HG03280 (cell line): ENCODE measurements around the gene ZNF609.
"Not testable (repeated sequence)": the region's sequence is repeated elsewhere in the genome, so short reads cannot be mapped to it uniquely, and the experiment has no call there.

Experiments used
- ATAC-seq: cut with Tn5 transposase; IDR thresholded peaks from one replicate; pipeline ENCODE4 v1.9.1; 2021; ENCODE audit warnings: mild to moderate bottlenecking, moderate library complexity; ENCODE audit not compliant: unreplicated experiment

The ZNF609 gene

DNA sequence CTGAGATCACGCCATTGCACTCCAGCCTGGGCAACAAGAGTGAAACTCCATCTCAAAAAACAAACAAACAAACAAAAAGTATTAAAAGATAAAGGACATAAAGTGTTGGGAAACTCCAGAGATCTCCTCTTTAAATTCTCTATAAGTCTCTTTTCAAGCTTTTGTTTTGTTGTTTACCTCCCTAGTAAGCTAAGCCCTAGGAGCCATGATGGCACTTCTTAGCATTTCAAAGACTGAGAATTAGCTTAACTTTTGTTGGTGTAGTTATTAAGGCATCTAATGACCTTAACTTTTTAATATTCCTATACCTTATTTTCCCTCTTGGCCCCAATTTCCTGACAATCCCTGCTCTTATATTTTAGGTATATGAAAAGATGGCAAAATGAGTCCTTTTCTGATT, 157.3 kb downstream of the ZNF609 start:
- no peak for ATAC-seq

DNA sequence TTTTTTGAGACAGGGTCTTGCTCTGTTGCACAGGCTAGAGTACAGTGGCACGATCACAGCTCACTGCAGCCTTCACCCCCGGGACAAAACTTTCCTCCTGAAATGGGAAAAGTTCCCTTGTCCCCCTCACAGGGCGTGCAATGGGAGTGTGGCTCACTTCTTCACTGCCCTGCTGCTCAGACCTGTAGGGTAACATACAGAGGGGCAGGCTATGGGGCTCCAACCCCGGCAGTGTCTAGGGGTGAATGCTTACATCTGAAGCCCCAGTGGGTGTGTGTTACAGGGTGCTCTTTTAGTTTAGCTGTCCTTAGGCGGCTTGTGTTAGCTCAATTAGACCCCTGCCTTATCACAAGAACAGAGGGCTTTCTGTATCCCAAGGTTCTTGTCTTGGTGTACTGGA, 157.8 kb downstream of the ZNF609 start:
- no peak for ATAC-seq

DNA sequence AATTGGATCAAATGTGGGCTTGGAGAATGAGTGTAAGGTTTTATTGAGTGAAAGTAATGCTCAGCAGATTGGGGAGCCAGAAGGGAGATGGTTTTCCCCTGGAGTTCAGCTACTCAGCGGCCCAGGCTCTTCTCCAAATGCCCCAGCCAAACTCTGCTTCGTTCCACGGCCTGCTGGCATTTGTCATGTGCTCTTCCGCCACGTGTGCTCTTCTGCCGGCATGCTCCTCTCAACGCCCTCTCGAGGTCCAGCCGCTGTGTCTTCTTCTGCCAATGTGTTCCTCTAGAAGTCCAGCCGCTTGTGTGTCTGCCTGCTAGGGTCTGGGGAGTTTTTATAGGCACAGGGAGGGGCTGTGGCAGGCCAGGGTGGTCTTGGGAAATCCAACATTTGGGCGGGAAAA, 158.2 kb downstream of the ZNF609 start:
- no peak for ATAC-seq

DNA sequence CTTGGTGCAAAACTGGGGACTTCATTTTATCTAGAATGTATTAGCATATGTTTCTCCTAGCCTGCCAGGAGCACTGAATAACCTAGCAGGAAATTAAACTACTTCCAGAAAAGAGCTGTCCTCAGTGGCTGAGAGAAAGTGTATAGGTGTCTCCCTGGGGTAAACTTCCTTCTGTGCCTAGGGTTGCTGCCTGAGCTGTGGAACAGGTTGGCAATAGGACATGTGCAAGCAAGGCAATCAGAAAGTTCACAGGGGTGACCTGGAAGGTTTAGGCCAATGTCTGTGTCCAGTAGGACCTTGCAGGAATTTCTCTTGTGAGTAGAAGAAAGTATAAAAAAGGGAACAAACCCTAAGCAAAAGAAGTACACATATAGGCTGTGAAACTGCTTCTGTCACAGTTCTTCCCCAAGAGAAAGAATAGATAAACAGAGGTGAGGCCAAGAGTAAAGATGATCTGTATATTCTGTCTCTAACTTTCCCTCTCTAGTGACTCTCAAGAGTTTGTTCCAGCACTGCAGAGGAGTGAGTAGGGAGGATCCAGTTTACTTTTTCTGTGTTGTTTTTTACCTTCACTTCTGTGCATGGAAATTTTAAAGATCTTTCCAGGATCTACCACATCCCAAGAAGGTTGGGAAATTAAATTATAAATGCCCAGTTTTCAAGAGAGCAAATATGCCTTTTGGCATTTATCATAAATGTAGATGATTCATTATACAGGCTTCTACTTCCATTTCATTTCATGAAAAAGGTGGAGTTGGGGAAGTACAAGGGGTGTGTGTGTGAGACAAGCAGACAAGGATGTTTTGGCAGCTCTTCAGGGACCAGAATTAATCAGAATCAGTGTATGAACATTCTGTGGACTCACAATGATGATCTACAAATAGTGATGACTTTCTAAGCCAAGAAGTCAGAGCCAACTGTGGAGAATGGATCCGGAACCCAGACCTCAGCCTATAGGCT, 159.8 kb downstream of the ZNF609 start:
- no peak for ATAC-seq

DNA sequence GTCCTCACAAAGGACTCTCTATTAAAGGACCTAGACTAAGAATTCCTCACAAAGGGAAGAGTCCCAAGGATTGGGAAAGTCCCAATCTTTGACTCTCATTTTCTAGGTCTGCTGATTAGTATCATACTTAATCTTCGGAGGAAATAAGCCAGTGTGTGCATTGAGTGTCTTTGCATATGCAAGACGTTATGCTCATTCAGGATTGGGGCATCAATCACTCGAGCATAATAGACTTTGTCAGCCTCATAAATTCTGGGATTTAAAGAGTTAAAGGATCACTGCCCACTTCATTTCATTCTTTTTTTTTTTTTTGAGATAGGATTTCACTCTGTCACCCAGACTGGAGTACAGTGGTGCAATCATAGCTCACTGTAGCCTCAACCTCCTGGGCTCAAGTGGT, 160.7 kb downstream of the ZNF609 start:
- ATAC-seq = no peak

DNA sequence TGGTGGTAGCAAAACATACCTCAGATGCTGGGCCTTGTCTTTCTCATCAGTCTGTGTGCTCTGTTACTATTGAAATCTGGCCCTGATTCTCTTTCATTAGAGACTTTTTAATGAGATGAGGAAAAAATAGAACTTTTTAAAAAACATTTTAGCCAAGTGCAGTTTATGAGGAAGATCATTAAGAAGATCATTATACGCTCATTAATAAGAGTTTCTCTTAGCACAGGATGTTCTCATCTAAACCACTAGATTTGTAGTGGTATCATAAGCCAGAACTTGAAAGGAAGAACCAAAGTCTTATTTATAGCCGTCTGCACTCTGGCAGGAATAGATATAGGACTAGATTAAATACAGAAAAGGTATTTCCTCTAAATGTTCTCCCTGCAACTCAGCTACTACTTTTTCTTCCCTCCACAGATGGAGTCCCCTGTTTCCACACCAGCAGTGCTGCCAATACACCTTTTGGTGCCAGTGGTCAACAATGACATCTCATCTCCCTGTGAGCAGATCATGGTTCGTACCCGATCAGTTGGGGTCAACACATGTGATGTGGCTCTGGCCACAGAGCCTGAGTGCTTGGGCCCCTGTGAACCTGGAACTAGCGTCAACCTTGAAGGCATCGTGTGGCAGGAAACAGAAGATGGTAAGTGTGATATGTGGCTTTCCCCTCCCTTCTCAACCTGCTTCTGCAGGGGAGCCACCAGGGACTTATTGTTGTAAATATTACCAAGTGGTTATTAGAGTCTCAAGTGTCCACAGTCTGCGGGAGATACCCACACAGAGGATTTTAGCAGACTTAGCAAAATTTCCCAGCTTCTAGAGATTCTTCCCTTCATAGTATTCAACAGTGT, 162.3 kb downstream of the ZNF609 start:
- peak; percentile 60 for ATAC-seq

DNA sequence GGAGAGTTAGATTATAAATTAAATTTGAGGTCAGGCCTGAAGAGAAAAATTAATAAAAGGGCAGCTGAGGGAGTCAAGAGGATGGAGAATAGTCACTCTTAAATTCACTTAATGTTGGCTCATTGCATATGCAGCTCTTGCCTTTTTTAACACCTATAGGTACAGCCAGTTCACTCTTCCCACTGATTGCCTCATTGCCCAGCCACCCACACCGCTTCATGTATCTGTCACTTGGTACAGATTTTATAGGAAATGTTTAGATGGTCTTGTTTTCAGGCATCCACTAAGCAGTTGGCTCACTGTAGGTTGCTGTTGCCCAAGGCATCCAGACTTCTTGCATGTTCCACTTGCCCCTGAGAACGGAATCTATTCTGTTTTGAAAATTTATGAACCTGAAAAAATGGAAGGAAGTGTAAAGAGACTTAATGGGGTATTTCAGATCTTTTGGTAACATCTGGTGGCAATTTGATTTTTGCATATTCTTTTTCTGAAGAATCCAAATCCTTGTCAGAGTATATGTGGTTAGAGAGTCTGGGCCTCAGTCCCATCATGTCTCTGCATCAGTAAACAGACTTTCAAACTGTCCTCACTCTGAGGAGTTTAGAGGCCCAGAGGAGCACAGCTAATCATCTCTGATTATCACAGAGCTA, 163.1 kb downstream of the ZNF609 start:
- no peak for ATAC-seq

DNA sequence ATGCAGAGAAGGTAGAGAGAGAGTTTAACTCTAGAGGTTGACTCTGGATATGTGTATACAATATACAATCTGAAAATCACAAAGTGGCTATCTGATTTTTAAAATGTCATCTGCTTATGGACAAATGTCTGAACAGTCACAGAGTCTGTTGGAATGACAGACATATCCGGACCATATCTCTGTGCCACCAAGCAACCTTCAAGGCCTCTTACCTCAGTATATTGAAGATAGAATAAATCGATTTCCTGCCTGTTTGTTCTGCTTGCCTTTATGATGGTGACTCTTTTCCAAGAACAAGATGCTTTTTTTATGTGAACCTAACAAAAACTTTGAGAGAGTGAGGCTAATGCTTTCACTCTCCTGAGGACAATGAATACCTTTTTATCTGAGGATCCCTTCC, 163.9 kb downstream of the ZNF609 start:
- no peak for ATAC-seq

DNA sequence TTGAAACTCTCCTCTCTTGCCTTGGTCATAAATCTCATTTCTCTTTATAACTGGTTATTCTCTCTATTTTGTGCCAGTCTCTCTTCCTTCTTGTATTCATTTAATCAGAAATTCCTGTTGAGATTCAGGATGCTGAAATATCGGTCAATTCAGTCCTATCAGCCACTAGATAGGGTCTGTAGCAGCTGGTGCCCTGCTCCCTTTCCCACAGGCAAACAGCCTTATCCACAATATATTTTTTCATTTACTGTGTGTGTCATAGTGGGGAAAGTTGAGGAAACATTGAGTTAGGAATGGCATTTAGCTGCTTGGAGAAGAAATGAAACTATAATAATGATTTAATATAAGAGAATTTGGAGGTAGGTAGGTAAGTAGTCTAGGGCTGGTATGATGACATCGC, 168.7 kb downstream of the ZNF609 start:
- ATAC-seq = no peak

DNA sequence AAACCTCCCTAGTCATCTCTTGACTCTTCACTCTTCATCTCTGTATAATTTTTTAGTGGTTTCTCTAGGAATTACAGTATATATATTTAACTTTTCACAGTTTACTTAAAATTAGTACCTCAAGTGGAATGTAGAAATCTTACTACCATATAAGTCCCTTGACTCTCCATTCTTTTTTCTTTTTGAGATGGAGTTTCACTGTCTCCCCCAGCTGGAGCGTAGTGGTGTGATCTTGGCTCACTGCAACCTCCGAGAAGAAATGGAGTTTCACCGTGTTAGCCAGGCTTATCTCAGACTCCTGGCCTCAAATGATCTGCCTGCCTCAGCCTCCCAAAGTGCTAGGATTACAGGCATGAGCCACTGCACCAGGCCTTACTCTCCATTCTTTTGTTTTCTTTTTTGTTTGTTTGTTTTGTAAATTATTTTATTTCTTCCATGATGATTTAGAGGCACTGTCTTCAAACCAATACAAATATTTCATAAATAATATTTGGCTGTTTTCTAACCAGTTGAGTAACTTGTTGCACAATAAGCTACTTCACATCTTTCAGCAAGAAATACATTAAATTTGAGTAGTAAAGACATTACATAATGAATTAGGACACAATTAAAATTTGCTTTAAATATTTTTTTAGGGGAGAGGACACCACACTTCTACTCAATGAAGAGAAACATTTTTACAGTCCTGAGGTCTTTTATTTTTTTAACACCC, 170.2 kb downstream of the ZNF609 start:
- ATAC-seq = no peak

DNA sequence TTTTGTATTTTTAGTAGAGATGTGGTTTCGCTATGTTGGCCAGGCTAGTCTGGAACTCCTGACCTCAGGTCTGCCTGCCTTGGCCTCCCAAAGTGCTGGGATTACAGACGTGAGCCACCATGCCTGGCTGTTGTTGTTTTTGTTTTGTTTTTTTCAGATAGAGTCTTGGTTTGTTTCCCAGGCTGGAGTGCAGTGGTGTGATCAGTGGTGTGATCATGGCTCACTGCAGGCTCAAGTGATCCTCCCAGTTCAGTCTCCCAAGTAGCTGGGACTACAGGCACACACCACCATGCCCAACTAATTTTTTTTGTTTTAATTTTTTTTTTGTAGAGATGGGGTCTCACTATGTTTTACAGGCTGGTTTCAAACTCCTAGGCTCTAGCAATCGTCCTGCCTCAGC, 172.3 kb downstream of the ZNF609 start:
- ATAC-seq = not testable (repeated sequence)

DNA sequence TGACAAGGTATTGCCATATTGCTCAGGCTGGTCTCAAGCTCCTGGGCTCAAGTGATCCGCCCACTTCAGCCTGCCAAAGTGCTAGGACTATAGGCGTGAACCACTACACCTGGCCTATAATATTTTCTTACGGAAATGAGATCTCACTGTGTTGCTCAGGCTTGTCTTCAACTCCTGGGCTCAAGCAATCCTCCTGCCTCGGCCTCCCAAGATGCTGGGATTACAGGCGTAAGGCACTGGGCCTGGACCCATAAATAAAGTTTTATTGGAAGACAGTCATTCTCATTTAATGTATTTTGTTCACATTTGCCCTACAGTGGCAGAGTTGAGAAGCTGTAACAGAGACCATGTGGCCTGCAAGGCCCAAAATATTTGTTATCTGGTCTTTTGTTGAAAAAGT, 173.0 kb downstream of the ZNF609 start:
- no peak for ATAC-seq

DNA sequence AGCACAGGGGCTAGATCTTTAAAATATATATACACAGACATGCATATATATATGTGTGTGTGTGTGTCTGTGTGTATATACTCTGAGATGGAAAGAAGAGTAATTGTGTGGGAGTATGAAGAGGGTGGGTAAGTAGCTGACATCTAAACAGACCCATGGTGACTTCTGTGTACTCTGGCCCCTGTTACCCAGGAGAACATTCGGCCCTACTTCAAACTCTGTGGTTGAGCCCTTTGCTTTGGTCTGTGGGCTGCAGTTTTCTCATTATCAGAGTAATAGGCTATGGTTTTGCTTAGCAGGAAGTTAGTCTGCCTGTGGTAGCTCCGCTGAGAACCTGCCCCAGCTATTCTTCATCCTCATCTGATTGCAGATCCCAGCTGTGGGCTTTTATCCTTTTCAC, 173.6 kb downstream of the ZNF609 start:
- peak; percentile 78 for ATAC-seq

DNA sequence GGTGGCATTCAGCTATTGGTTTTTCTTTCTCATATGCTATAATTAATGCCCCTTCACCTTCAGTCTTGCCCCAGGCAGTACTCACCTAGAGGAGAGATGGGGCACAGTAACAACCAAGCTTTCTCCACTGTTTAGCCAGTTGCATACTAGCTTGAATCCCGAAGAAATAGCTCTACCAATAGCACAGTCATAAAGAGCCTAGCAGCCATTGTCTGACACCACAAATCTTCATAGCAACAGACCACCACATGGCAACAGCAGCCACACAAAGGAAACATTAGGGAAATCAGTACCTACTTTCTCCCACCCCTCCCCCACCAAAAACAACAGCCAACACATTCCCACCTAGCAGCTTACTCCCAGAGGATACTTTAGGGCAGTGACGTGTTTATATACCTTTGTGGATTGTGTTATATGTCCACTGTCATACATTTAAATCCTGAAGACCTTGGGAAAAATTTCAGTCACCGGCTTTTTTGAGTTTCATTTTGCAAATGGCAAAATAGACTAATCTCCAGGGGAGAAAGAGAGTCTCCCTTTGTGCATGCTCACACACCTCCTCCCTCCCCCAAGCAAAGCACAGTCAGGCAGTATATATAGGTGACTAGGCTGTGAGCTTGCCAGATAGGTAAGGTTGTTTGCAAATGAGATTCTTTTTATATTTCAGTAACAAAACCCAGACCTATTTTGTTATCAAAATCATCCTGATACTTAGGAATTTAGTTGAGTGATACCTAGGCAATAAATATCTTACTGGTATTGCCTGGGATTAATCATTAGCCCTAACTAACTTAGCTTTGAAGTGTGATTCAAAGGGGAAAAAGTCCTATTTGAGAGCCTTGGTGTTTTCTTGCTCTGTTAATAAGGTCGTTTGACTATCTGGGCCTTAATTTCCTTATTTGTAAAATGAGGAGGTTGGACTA, 174.5 kb downstream of the ZNF609 start:
- ATAC-seq = peak; percentile 55

DNA sequence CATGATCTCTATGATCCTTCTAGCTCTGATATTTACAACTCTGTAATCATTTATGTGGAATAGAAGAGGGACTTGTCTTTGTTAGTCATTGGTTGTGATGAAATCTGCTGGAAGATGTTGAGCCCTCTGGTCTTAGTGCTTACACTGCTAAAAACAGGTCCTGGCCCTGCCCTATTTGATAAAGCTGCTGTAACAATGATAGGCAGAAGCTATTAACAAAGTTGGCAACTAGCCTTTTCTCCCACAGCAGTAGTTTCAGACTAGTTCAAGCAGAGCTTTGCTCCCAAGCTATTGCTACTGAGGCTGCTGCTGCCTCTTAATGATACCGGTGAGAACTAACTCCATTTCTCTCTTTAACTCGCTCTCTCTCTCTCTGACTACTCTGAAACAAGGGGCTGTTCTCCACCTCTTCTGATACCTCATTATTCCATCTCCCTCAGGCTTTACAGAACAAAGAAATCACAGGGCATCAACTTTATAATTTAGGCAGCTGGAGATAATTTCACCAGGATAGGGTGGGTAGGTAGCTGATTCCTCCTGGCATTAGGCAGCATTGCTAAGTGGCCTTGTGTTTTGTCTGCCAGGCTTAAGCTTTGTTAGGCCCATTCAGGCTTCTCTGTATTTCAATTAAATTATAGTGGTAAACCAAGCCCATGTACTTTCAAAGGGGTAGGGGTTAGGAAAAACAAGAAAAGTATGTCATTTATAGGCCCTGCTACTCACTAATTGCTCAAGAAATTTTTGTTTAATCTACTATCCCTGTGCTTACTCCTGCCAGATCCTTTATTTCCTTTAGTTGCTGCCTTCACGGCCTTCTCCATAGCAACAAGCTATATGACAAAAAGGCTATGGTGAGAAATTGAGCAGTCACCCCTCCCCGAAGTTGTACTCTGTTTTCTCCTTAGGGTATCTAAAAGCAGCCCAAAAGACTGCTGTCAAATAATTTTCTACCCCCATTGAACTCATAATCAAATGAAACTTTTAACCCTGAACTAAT, 175.4 kb downstream of the ZNF609 start:
- no peak for ATAC-seq

DNA sequence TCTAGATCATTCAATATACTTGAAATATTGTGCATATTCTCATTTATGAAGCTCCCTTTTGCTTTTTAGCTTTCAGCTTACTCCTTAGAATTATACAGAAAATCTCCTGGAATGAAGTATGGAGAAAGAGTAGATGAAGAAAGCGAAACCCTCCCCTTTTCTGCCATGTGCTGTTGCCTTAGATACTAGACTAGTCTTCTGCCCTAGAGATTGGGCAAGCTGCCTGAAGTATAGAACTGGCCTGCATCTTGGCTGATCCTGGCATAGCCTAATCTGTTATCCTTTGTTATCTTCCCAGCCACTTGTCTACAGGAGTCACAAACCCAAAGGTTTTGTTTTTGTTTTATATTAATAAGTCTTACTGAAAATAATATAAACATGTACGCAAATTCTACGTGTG, 176.2 kb downstream of the ZNF609 start:
- ATAC-seq = no peak

DNA sequence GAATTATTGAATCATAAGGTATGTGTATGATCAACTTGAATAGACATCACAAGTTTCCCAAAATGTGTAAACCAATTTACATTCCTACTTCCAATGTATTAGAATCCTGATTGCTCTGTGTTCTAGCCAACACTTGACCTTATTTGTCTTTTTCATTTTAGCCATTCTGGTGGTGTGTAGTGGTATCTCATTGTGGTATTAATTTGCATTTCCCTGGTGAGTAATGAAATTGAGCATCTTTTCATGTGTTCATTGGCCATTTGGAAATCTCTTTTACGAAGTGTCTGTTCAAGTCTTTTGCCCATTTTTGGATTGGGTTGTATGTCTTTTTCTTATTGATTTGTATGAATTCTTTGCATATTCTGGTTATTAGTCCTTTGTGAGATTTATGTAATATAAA, 177.0 kb downstream of the ZNF609 start:
- ATAC-seq = no peak

DNA sequence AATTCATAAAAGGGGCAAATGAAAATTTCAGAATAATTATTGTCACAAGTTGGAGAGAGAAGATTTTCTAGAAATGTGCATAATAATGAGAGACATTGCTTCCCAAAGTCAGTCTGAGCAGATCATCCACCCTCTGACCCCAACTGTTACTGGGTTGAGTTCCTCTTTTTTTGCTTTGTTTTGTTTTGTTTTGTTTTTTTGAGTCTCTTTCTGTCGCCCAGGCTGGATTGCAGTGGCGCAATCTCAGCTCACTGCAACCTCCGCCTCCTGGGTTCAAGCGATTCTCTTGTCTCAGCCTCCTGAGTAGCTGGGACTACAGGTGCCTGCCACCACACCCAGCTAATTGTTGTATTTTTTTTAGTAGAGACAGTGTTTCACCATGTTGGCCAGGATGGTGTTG, 179.4 kb downstream of the ZNF609 start:
- ATAC-seq = not testable (repeated sequence)
